ENCODE data around the gene LGI1.

Gene LGI1

GRCh38 chr10:93755443-93756116 is 2.2 kb upstream of the LGI1 start:
- DNase-seq: no peak

GRCh38 chr10:93756118-93756517 is 1.6 kb upstream of the LGI1 start:
- DNase-seq: no peak

GRCh38 chr10:93757136-93757535 is 600 bp upstream of the LGI1 start:
- DNase-seq: no peak

GRCh38 chr10:93758508-93758885 is 761 bp downstream of the LGI1 start:
- DNase-seq: no peak

- peak; percentile 48 for DNase-seq
Observed at GRCh38 chr10:93758891-93759410, 1.2 kb downstream of the LGI1 start.

- DNase-seq: no peak
Observed at GRCh38 chr10:93760490-93760889, 2.8 kb downstream of the LGI1 start.

- DNase-seq: no peak
Observed at GRCh38 chr10:93762979-93763391, 5.2 kb downstream of the LGI1 start.

GRCh38 chr10:93766918-93767317 is 9.2 kb downstream of the LGI1 start:
- no peak for DNase-seq

GRCh38 chr10:93767724-93768399 is 10.1 kb downstream of the LGI1 start:
- no peak for DNase-seq

GRCh38 chr10:93768892-93769291 is 11.2 kb downstream of the LGI1 start:
- DNase-seq: no peak

- peak; percentile 8 for DNase-seq
Observed at GRCh38 chr10:93771354-93771753, 13.6 kb downstream of the LGI1 start.

GRCh38 chr10:93773120-93773519 is 15.4 kb downstream of the LGI1 start:
- DNase-seq: no peak

GRCh38 chr10:93773705-93774104 is 16.0 kb downstream of the LGI1 start:
- DNase-seq: no peak

GRCh38 chr10:93775356-93775755 is 17.6 kb downstream of the LGI1 start:
- DNase-seq: no peak

GRCh38 chr10:93777092-93777491 is 19.4 kb downstream of the LGI1 start:
- no peak for DNase-seq

- no peak for DNase-seq
Observed at GRCh38 chr10:93784059-93784458, 26.3 kb downstream of the LGI1 start.

GRCh38 chr10:93788413-93789208 is 30.9 kb downstream of the LGI1 start:
- no peak for DNase-seq

- DNase-seq: no peak
Observed at GRCh38 chr10:93790439-93790838, 32.7 kb downstream of the LGI1 start.

- no peak for DNase-seq
Observed at GRCh38 chr10:93796167-93796566, 38.4 kb downstream of the LGI1 start.

GRCh38 chr10:93797825-93798224 is 40.1 kb downstream of the LGI1 start:
- no peak for DNase-seq

GRCh38 chr10:93799155-93799708 is 41.5 kb downstream of the LGI1 start:
- DNase-seq: peak; percentile 12

GRCh38 chr10:93804200-93804599 is 46.5 kb downstream of the LGI1 start:
- no peak for DNase-seq

GRCh38 chr10:93806903-93807302 is 49.2 kb downstream of the LGI1 start:
- peak; percentile 13 for DNase-seq
